Hippocampal formation (tissue), 2 donors: ENCODE results near the gene ZNF292.
"Not testable (repeated sequence)": the region's sequence is repeated elsewhere in the genome, so short reads cannot be mapped to it uniquely, and the experiment has no call there.

Experiments
- DNase-seq, 2 donors: peaks; one replicate each; lab custom pipeline; 2025; lab: John Stamatoyannopoulos, UW

Gene ZNF292

DNA sequence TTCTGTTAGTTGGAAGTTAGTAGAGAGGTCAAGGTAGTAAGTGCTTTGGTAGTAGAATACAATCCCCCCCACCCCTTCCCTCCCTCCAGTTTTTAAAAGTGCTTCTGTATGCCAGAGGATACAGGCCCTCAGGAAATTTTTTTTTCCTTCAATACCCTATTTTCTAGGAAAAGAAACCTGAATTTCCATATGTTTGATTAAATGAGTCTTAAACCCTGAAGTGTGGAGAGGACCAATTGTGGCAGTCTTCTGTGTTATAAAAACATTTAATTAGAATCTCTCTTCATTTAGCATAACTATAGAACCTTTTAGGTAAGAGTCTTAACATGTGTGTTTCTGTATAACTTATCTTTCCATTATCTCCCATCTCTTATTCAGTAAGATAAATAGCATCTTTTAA, 59.5 kb downstream of the ZNF292 start:
- no peak for DNase-seq

DNA sequence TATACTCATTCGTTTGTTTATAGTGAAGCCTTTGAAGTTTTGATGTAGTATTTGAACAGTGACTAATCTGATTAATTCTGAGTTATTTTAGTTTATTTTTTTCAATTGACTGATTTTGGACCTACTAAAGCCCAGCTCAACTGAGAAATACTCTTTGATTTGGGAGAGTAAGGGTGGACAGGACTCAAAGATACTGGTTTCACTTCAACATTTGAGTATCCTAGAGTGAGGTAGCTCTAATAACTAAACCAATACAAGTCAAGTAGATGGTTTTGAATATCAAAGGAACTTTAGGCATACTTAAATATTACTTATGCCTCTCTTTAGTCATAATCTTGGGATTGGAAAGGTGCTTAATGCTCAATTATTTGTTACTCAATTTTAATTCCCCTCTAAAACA, 65.6 kb downstream of the ZNF292 start:
- no peak for DNase-seq

- no peak for DNase-seq
Measured at GRCh38 chr6:87222676-87223075, 67.3 kb downstream of the ZNF292 start.

DNA sequence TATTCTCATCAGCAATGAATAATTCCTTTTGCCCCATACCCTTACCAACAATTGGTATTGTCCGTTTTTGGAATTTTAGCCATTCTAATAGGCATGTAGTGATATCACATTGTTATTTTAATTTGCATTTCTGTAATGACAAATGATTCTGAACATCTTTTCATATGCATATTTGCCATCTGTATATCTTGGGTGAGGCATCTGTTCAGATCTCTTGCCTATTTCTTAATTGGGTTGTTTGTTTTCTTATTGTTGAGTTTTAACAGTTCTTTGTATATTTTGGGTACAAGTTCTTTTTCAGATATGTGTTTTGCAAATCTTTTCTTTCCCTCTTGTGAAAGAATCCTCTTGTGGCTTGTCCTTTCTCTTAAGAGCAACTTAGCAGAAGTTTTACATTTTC, 69.6 kb downstream of the ZNF292 start:
- DNase-seq, result no peak

DNA sequence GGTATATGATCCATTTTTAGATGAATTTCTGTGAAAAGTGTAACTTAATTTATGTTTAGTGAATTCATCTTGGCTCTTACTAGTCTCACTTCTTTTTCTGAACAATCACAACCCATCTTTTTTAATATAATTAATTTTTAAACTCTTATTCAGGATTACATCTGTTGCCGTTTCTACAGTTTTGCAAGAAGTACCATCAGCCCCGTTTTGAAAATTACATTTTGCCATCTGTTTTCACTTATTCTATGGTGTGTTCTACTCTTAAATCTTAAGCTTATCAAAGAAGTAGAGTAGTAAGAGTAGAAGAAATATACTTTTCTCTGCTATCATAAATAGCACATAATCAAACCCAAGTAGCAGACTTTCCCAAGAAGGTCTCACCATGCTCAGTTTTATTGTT, 70.1 kb downstream of the ZNF292 start:
- no peak for DNase-seq

DNA sequence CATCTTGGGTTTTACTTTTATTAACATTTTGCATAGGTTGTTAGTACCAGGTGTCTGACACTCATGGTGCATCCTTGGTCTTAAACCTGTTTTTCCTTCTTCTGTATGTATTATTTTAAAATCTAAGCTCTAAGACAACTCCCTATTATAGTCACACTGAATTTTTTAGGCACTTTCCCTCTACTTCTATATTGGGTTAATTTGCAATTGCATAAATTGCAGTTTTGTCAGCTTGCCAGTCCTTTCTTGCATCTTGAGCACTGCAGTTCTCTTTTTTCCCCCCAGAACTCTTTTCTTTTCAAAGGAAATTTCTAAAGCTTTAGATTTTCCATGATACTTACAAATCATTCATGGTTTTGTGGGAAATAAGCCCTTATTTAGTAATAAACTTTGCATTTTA, 70.6 kb downstream of the ZNF292 start:
- DNase-seq, result no peak

DNA sequence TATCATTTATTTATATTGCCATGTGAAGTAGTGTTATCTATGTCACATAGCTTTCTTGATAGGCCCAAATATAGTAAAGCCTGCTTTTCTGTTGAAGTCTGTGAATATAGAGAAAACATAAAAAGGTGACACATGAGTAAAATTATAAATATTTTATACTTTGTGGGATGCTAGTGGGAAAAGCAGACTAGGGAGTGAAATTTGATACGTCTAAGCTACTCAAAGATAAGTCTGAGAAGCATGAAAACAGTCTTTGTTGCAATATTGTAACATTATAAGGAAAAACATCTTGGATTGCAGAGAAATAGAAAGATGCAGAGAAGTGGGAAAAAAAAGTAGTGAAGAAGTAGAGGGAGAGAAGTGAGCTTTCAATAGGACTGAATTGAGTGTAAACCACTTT, 75.4 kb downstream of the ZNF292 start:
- DNase-seq, result no peak

DNA sequence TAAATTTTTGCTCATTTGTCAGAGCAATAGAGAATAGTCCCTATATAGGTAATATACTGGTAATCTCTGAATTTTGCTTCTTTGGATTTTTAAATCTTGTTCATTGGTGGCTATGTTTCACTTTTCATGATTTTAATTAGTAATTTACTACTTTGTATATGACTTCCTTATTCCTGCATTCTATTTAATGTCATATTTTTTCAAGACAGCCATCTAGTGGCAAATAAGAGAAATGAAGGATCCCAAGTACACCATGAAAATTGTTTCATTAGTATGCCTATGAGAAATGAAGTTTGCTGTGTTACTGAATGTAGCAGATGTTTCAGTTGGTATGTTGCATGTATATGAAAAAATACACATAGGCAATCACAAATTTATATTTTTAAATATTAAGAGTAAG, 82.4 kb downstream of the ZNF292 start:
- DNase-seq, result peak in 1 of 2 donors; percentile 11

GRCh38 chr6:87239098-87239635, 83.8 kb downstream of the ZNF292 start:
- not testable (repeated sequence) for DNase-seq

GRCh38 chr6:87241304-87241703, 85.9 kb downstream of the ZNF292 start:
- no peak for DNase-seq

GRCh38 chr6:87242311-87242710, 86.9 kb downstream of the ZNF292 start:
- DNase-seq, result no peak

GRCh38 chr6:87243812-87244211, 88.4 kb downstream of the ZNF292 start:
- DNase-seq, result no peak

DNA sequence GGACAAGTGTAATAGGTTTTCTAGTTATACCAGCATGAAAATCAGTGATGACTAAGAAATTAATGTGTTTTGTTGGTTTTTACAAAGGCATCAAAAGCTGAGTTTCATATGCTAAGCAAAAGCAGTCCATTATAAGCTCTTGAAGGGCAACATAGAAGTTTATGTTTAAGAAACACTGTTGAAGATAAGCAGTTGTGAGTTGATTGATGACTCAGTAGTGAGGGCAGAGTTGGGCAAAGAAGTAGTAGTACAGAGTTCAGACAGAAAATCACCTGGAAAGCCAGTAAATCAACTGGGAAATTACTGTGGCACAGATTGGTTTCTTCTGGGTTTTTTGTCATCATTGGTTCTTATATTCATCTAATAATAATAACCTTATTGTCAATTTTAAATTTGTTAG, 89.0 kb downstream of the ZNF292 start:
- DNase-seq, result no peak

DNA sequence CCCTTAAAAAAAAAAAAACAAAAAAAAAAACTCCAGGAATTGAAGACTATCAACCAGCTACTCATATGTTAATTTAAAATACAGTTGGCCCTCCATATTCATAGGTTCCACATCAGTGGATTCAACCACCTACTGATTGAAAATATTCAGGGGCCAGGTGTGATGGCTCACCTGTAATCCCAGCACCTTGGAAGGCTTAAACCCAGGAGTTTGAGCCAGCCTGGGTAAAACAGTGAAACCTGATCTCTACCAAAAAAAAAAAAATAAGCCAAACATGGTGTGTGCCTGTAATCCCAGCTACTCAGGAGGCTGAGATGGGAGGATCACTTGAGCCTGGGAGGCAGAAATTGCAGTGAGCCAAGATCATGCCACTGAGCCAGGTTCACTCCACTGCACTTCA, 94.7 kb downstream of the ZNF292 start:
- no peak for DNase-seq

- no peak for DNase-seq
Measured at GRCh38 chr6:87251225-87251624, 95.9 kb downstream of the ZNF292 start.

- DNase-seq, result no peak
Measured at GRCh38 chr6:87251725-87252124, 96.4 kb downstream of the ZNF292 start.

DNA sequence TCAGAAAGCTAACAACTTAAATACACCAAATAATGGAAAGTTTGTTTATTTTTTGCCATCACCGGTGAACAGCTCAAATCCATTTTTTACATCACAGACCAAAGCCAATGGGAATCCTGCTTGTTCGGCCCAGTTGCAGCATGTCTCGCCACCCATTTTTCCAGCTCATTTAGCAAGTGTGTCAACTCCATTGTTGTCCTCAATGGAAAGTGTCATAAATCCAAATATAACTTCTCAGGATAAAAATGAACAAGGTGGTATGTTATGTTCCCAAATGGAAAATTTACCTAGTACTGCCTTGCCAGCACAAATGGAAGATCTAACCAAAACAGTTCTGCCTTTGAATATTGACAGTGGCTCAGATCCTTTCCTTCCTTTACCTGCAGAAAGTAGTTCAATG, 101.7 kb downstream of the ZNF292 start:
- no peak for DNase-seq

DNA sequence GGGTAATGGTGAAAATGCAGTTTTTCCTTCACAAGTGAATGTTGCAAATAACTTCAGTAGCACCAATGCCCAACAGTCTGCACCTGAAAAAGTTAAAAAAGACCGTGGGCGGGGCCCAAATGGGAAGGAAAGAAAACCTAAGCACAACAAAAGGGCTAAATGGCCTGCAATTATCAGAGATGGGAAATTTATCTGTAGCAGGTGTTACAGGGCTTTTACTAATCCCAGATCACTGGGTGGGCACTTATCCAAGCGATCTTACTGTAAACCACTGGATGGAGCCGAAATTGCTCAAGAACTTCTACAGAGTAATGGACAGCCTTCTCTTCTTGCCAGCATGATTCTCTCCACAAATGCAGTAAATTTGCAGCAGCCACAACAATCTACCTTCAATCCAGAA, 102.2 kb downstream of the ZNF292 start:
- no peak for DNase-seq

GRCh38 chr6:87257975-87258374, 102.6 kb downstream of the ZNF292 start:
- no peak for DNase-seq

- DNase-seq, result no peak
Measured at GRCh38 chr6:87259791-87260190, 104.4 kb downstream of the ZNF292 start.

DNA sequence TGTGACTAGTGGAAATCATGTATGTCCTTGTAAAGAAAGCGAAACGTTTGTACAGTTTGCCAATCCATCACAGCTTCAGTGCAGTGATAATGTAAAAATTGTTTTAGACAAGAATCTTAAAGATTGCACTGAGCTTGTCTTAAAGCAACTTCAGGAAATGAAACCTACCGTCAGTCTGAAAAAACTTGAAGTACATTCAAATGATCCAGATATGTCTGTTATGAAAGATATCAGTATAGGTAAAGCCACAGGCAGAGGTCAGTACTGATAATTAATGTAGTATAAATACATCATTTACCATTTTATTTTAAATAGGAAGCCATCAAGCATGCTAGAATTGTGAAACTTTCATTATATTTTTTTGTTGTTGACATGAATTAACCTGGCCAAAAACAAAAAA, 106.2 kb downstream of the ZNF292 start:
- no peak for DNase-seq

GRCh38 chr6:87264481-87264880, 109.1 kb downstream of the ZNF292 start:
- no peak for DNase-seq

GRCh38 chr6:87274660-87275274, 119.4 kb downstream of the ZNF292 start:
- no peak for DNase-seq

DNA sequence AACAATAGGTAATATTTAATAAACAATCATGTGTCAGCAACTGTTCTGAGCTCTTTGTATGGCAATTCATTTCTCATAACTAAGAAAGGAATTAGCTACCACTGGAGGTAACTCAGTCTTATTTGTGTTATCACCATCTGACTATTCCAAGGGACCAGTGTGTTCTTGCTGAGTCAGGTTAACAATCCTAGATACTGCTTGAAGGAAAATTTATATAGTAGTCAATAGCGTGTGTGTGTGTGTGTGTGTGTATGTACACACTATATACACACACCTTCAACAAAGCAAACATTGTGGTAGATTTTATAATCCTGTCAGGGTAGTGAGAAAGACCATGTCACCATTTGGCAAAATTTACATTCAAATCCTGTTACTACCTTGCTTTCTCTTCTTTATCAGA, 121.3 kb downstream of the ZNF292 start:
- no peak for DNase-seq
